Measurements from ENCODE around the gene SMOC2.

Gene SMOC2

GRCh38 chr6:168717491-168717890 is 276.5 kb downstream of the SMOC2 start:
- no peak for FAIRE-seq

Data from endometrium (tissue), 2 donors.